Mammary epithelial cell (primary cell): Measurements from ENCODE around the gene PLP1.

Experiments used
- EZH2 ChIP-seq: IDR thresholded peaks from 2 replicates; pipeline ENCODE4 v1.6.1; 2012; ENCODE audit warnings: low read length, inconsistent platforms, borderline replicate concordance
- TF ChIP-seq, protein P1 (sequence below), 2 donors: IDR thresholded peaks in 1 of 2; conservative IDR thresholded peaks in 1 of 2; 2 replicates each; pipeline ENCODE4 v1.5.1; 2011 to 2012; ENCODE audit warnings: inconsistent platforms in 2 of 2, low read length in 2 of 2, mild to moderate bottlenecking in 2 of 2, control low read depth in 1 of 2, low read depth in 1 of 2; ENCODE audit not compliant: insufficient read depth in 1 of 2; ENCODE audit errors: extremely low read depth in 1 of 2

DNA sequence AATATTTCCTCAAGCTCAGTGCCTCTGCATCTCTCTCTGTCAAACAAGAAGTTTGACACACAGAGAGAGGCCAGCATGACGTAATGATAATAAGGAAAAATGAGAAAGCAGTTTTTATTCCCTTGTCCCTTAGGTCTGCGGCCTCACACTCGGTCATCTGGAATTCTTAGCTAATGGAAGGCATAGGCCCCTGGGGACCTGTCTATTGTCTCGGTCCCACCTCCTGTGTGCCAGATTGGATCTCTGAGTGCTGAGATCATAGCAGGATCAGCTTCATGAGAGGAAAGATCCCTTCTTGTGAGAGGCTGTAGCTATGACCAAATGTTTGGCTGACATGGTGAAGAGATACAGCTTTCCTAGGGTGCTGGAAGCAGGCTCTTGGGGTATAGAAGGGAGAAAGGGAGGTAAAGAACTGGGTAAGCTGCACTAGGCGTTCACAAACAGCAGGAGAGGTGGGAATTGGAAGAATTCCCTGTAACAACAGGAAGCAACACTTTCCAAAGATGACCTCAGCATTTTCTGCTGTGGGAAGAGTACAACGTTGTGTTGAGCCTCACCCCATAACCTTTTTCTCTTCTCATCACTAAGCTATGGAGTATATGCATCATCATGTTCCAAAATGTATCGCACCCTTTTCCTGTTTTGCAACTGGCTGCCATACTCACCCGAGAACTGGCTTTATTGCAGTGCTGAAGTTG lies 45.7 kb upstream of the PLP1 start:
- TF ChIP-seq, protein P1, sequence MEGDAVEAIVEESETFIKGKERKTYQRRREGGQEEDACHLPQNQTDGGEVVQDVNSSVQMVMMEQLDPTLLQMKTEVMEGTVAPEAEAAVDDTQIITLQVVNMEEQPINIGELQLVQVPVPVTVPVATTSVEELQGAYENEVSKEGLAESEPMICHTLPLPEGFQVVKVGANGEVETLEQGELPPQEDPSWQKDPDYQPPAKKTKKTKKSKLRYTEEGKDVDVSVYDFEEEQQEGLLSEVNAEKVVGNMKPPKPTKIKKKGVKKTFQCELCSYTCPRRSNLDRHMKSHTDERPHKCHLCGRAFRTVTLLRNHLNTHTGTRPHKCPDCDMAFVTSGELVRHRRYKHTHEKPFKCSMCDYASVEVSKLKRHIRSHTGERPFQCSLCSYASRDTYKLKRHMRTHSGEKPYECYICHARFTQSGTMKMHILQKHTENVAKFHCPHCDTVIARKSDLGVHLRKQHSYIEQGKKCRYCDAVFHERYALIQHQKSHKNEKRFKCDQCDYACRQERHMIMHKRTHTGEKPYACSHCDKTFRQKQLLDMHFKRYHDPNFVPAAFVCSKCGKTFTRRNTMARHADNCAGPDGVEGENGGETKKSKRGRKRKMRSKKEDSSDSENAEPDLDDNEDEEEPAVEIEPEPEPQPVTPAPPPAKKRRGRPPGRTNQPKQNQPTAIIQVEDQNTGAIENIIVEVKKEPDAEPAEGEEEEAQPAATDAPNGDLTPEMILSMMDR (conservative IDR thresholded peaks at IDR 0.05 in 1 of 2, IDR thresholded peaks at IDR 0.05 in 1 of 2; ENCODE audit: extremely low read depth in 1 of 2, insufficient read depth in 1 of 2, low read depth in 1 of 2, low read length in 2 of 2) = no peak
- no peak for TF ChIP-seq EZH2
